NCI-H2196 treated with DMSO at 0.1 percent for 48 hours (cell line): ENCODE results near the gene PANX2.

Source experiments
- DNase-seq: peaks from one replicate; lab custom pipeline; 2025; ENCODE audit not compliant: unreplicated experiment; lab: John Stamatoyannopoulos, UW

Gene PANX2

DNA sequence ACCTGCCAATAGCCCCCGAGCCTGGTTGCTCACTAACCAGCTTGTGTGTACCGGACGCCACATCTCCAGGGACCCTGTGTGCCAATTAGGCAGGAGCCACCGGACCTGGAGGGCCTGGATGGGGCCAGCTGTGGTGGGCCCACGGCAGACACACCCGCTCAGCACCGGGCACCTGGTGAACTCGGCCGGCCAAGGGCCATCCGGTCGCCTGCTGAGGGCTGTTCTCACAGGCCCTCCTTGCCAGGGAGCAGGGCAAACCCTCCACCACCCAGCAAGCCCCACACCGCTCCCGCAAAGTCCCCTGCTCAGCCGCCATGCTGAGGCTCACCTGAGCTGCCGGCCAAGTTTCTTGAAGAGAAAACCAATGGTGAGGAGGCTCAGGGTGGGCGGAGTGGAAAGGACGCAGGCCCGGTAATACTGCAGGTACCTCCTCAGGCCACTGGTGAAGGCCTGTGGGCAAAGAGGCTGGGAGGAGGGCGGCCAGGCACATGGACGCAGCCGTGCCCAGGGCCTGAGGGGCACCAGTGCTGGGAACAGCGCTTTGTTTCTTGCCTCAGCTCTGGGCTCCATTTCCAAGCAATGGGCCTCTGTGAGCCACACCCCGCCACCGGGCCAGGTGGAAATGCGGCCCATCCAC lies 57.2 kb downstream of the PANX2 start:
- no peak for DNase-seq

DNA sequence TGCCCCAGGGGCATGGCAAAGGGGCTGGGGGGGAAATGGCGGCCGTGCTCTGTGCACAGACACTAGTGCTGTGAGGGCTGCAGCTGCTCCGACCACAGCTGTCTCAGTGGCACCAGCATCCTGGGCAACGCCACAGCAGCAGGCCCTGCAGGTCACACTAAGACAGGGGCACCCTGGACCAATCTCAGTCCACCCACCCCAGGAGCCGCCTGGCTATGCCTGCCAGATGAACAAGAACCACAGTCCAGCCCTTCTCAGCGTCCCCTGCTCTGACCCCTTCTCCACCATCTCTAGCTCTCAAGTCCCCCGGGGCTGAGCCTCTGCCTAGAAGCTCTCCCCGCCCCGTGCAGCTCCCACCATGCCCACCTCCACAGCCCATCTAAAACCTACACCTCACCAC lies 57.8 kb downstream of the PANX2 start:
- no peak for DNase-seq

DNA sequence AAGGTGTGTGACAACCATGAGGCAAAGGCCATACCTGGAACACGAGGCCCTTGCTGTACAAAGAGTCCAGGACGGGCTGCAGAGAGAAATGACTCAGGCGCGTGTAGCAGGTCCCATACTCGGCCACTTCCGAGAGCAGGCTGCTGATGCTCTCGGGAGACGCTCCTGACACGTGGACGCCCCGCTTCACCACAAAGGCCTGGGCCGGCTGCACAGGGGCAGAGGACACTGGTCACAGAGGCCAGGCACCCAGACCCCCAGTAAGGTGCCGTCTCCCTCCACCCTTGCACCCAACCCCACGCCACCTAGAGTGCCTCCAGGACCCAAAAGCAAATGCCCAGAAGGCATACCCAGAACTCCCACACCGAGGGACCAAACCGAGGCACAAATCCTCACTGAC lies 58.8 kb downstream of the PANX2 start:
- no peak for DNase-seq
